Stimulated activated CD8-positive, alpha-beta memory T cell treated with anti-CD3 and anti-CD28 coated beads, Interleukin-15, amount 100 ng/mL, for 48 hours (primary cell): ENCODE results near the gene ELP6.
"Not testable (repeated sequence)": the region's sequence is repeated elsewhere in the genome, so short reads cannot be mapped to it uniquely, and the experiment has no call there.

Experiments
- DNase-seq, 2 donors: peaks; one replicate each; pipeline ENCODE4 v3.0.0-alpha.2; 2020; ENCODE audit warnings: low read depth in 2 of 2

Gene ELP6

GRCh38 chr3:47464588-47464987 lies 48.9 kb downstream of the ELP6 start:
- DNase-seq, result no peak

GRCh38 chr3:47459534-47460085 lies 53.9 kb downstream of the ELP6 start:
- not testable (repeated sequence) for DNase-seq

- DNase-seq, result no peak
Measured at GRCh38 chr3:47456984-47457383, 56.5 kb downstream of the ELP6 start.

- DNase-seq, result no peak
Measured at GRCh38 chr3:47455806-47456452, 57.6 kb downstream of the ELP6 start.

GRCh38 chr3:47452453-47453215 lies 60.9 kb downstream of the ELP6 start:
- DNase-seq, result no peak
